ENCODE data around the gene HUS1.
"Not testable (repeated sequence)": the region's sequence is repeated elsewhere in the genome, so short reads cannot be mapped to it uniquely, and the experiment has no call there.

Gene HUS1

DNA sequence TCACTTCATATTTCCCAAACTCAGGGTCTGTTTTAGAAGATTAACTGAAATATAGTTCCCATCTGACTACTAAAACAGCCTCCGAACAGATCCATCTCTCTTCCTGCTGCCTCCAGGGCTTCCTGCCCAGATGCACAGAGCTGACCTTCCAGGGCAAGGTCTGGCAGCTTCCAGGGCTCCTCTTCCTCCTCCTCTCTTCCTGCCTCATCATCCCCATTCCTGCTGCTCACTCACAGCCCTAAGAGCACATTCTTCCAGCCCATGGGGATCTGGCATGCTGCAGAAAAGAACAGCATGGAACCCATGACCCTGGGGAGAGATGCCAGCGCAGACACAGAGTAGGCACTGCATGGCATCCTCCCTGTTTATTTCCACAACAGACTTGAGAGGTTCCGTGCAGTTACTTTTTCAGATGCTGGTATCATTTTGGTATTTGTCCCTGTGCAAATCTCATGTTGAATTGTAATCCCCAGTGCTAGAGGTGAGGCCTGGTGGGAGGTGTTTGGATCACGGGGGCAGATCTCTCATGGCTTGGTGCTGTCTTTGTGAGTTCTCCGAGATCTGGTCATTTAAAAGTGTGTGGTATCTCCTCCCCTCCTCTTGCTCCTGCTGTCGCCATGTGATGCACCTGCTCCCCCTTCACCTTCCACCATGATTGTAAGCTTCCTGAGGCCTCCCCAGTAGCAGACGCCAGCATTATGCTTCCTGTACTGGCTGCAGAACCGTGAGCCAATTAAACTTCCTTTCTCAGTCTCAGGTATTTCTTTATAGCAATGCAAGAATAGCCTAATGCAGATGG is 35.5 kb downstream of the HUS1 start:
- no peak for DNase-seq

DNA sequence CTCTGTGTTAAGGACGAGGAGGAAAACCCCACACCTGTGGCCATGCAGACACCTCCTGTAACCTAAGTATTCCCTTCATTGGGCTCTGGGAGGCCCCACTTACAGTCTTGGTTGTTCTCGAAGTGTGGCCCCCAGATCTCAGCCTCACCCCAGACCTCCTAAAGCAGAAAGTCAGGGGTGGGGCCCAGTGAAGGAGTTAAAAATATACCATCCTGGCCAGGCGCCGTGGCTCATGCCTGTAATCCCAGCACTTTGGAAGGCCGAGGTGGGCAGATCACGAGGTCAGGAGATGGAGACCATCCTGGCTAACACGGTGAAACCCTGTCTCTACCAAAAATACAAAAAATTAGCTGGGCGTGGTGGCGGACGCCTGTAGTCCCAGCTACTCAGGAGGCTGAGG is 36.8 kb downstream of the HUS1 start:
- not testable (repeated sequence) for DNase-seq

DNA sequence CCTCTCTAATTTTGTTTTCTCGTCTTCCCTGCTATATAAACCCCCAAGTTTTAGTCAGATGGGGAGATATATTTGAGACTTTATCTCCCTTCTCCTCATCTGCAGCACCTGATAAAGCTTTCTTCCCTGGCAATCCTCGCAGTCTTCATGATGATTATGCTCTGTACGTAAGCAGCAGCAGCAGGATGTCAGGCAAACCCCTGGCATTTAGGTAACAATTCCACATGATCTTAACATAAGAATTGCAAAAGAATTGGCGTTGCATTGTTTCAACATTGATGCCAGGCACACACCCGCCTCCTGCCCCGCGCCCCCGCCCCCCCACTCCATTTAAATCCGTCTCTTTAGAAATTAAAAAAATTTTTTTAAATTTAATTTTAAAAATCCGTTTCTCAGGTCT is 37.3 kb downstream of the HUS1 start:
- DNase-seq, result no peak

DNA sequence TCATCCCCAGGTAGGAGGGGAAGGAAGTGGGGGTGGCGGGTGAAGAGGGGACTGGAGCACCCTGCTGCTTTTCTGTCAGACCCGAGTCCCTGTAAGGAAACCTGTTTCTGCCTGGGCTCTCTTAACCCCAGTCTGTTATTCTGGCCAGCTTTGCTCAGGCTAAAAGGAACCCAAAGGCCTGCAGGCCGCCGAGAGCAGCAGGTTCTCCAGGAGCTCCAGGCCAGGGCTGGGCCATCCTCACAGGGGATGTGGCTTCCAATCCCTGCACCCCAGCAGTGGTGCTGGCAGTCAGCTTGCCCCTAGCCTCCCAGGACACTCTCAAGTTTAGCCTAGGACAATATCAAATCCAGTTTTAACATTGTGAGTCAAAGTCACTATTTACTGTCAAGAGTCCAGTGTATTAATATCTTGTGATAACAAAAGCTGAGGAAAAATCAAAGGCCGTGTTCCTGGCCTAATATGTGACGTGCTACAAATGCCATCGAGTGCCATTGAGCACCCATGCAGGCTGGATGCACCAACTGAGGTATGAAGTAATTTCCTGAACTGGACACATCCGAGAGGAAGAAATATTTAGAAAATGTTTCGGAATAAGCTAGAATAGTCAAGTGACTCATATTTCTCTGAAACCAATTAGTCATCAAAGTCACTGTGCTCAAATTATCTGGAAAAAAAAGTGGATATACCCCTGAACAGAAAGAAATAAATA is 38.1 kb downstream of the HUS1 start:
- no peak for DNase-seq

DNA sequence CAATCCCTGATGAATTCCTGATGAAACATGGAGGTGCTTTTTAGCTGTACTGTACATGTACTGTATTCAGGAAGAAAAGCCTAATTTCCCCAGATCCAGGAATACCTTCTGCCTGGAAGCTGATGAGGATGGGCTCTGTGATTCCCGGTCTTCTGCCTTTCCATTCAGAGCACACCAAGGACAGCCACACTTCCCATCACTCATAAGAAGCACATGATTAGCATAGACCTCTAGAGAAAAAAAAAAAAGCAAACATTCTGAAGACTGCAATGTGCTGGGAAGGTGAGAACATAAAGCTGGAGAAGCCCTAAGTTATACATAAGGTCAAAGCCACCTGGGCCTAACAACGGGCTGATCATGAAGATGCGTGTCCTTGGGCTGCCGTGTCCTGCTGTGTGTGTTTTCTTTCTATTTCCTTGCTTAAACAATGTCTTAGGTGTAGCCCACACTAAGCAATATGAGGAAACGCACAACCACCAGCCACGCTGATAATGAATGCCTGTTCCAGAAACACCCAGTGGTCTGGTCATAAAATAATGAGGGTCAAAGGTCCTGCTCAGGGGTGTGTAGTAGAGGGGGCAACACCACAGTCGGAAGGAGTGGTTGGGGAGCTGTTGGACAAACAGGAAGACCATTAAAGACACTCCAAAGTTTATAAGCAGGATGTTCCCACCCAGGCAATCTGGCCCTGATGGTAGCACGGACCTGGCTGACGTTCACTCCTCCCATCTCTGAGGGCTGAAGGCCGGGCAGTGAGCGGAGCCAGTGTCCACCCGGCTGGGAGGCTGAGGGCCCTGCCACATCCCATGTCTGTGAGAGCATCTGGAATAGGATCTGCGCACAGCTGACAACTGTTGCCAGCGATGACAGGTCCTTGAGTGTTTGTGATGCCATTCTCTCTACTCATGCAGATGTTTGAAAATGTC is 39.1 kb downstream of the HUS1 start:
- no peak for DNase-seq

DNA sequence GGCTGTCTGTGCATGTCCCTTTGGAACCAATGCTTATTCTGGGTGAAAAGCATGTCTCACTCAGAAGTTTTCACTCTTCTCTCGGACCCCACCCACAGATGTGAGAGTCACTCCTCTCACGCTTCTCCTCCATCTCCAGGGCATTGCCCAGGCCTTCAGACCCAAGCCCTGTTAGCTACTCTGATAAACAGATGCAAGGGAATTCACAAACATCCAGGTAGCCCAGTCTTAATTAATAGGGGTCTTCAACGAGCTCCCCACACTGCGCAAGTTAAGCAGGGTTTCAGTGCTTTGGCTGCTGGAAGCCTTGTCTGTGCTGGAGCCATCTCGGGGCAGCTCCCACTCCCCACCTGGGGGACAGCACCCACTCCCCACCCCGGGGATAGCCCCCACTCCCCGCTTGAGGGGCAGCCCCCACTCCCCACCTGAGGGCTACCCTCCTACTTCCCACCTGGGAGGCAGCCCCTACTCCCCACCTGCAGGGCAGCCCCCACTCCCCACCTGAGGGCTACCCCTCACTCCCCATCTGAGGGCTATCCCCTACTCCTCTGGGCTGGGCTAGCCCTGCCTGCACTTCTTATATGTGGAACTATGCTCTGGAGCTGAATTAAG is 39.9 kb downstream of the HUS1 start:
- DNase-seq, result no peak

DNA sequence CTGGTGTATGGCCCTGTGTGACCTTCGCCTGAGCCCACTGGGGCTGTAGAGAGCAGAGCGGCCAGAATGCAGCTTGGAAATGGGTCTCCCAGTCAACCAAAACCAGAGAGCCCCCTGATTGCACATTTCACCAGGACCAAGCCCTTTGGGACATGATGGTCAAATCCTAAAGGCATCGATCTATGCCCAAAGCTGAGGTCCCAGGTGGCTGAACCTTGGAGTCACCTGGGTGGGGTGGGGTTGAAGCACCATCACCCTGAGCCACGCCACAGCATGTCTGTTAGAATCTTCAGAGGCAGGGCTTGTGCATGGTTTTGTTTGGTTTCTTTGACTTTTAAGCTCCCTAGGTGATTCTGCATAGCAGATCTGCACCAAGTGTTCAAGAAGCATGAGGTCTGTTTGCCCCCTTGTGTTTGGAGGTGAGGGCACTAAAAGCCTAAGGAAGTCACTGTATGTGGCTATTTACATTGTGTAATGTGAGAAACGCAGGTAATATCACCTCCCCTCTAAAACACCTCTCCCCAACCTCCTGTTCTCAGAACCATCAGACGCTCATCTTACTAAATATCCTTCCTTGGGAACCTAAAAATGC is 40.7 kb downstream of the HUS1 start:
- peak in 1 of 5 experiments; percentile 41 for DNase-seq

DNA sequence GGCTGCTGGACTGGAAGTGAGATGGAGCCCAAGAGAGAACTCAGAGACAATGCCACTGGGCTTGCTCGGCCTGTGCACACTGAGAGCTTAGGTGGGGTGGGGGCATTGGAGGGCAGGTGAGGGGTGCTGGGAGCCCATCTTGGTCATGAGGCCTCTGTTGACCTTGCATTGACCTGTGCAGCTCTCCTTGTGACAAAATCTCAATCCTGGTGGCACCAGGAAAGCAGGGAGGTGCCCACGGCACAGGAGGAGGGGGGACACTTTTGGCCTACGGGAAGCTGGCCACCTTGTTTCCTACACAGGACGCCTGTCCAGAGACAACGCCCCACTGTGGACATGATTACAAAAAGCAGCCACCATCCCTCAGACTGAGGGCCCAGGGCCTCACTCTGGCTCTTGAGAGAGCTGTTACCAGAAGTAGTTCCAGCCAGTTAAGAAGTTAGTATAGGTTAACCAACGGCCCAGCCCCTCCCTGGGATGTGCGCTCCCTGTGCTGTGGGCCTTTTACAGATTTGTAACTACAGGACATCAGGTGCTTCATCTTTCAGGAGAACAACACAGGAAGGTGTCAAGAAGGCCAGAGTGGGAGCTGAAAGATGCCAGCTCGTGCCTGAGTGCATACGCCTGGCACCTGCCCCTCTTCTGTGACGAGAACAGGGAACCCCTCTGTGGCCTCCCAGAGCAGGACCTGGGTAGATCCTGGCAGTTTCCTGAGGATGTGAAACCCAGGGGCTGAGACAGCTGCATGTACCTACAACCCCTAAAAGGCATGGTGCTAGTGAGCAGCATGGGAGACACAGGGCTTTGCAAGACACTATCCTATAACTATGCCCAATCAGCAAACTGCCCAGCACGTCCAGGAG is 41.5 kb downstream of the HUS1 start:
- DNase-seq, result no peak

DNA sequence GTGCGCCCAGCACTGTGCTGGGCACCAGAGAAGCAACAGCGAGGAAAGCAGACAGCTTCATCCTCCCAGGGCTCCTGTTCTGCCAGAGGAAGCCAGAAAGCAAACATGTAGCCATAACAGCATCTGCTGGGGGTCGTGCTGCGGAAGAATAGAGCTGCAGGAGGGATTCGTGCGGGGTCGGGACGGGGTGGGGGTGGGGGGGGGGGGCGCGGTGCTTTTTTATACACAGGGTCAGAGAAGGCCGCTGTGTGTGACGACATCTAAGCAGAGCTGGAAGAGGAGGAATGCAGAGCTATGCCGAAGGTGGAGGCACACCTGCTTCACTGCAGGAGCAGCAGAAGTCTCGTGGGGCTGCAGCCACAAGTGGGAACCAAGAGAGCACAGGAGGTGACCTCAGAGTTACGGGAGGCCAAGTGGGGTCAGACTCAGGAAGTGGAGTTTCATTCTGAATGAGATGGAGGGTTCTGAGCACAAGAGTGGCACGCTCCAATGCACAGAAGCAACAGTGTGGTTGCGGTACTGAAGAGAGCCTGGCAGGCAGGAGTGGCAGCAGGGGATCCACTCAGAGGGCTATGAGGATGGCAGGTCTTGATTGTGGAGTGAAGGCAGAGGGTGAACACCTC is 42.2 kb downstream of the HUS1 start:
- peak in 1 of 5 experiments; percentile 86 for DNase-seq

DNA sequence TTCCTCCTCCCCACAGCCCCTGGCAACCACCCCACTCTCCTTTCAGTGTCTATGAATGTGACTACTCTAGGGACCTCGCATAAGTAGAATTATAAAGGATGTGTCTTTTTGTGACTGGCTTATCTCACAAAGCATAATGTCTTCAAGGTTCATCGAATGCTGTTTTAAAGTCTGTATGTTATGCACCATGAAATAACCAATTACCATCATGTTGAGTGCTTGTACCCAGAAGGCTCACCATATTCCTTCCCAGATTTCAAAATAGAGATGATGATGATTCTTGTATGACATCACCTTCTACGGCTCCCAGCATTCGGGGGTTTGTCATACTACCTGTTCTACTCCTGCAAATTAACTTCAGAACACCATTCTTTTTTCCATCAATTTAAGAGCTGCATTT is 43.1 kb downstream of the HUS1 start:
- no peak for DNase-seq

DNA sequence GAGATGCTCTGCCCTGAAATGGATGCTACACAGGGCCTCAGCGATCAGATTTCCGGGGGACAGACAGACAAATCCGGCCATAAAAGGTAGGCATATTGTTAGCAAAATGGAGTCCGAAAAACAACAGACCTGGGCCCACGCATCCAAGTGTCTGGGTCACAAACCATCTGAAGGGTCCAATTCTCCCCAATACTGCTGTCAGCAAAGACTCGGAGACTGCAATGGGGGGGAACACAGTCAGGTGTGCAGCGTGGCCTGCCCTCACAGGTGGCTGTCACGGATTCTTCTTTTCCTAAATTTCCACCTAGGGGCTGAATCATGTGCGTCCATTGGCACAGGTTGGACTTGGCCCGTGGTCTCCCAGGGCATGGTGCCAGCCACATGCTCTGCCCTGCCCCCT is 44.1 kb downstream of the HUS1 start:
- no peak for DNase-seq

DNA sequence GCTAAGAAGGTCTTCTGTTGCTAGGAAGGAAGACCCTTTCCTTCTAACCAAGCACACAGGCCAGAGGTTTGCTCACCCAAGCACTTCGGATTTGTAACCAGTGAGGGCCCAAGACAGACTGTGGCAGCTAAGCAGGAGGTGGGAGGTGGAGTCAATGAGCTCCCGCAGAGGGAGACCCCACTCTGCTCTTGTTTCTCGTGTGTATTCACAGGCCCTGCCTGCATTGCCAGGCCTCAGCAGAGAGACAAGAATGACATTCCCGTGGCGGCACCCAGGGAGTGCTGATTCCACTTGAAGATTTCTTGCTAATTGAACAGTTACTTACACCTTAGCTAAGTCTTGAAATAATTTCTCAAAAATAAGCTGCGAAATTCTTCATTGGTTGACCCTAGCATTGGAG is 44.6 kb downstream of the HUS1 start:
- no peak for DNase-seq

DNA sequence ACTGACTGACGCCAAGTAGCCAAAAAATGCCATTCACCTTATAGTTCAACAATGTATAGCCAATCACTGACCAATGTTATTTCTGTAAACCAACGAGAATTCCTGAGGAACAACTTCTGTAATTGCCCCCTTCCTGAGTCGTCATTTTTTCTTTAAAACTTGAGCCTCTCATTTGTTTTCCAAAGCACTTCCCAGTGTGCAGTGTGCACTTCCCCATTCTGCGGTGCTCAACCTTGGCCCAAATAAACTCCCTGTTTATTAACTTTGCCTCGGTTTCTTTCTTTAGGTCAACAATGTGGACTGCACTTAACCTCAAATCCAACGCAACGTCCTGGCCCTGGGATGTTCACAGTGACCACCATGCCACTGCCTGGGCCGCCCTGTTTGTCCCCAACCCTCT is 46.2 kb downstream of the HUS1 start:
- no peak for DNase-seq

DNA sequence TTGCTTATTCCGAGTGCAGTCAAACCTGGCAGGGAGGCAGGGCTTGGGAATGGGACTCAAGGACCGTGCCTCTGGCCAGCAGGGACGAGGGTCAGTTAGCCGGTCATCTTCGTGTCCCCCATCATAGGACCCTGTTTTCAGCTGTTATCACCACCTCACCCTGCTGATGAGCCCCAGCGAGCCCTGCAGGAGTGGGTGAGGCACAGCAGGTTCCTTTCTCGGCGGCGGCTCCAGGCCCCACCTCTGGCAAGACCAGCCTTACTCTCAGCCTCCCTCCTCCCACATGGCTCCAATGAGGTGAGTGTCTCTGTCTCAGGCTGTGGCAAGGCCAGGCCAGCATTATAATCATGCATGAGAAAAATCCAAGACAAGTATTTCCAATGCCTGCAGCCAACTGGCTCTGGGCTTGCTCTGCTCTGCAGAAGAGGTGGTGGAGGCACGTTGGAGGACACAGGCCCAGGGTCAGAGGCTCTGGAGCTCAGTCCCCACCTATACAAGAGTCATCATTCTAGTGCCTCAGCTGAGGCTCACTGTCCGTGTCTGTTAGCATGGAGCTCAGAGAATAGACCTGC is 46.9 kb downstream of the HUS1 start:
- DNase-seq, result no peak

DNA sequence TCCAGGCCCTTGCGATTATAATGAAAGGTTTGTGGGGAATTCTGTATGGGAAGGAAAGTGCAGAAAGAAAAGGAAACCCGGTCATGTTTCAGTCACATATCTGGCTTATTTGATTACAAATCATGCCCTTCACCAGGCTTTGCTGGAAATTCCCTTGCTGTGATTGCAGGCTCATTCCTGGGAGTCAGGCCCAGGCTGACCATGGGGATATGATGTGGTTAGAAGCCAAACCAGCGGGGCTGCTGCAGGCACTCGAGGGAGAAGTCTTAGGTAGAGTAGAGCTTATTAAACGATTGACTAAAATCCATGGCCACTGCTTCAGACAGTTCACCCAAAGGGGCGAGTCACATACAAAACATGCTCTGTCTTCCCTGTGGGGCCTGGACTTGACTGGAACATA is 47.4 kb downstream of the HUS1 start:
- DNase-seq, result no peak

DNA sequence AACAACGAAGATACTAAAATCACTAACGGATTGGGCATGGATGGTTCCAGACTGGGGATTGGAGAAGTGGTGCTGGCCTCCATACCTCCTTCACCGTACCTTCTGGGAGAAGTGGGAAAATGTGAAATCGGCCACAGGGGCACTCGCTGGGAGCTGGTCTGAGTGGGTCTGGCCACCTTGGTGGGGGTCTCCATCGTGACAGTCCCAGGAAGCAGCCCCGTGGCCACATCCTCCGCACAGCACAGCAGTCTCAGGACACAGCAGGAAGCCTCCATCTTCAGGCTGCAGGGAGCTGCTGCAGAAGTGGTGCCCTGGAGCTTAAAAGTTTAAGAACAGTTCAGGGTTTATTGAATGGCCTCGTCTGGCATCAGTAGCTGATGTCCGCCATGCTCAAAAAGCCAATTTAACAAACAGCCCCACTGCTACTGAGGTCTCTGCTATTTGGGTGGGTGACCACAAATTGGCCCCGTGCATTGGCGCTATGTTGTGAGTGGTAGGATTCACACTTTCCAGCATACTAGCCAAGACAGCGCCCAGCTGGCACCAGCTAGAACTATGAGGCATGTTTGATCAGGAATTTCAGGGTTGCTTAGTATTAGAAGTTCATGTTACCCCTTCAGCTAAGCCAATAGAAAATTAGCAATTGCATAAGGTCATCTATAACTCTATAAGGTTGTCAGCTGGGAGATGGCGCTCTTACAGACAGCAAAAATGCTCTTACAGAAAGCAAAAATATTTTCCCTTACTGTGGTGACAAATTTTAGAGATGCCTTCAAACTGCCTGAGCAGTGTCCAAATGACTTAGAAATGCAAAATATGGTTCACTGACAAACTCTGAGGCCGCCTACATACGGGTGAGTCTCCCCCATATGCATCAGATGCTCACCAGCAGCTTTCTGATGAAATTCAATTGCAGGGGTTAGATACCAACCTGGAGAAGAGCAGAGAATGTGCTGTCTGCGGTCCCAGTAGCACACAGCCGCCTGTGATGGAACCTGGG is 48.1 kb downstream of the HUS1 start:
- DNase-seq, result no peak

DNA sequence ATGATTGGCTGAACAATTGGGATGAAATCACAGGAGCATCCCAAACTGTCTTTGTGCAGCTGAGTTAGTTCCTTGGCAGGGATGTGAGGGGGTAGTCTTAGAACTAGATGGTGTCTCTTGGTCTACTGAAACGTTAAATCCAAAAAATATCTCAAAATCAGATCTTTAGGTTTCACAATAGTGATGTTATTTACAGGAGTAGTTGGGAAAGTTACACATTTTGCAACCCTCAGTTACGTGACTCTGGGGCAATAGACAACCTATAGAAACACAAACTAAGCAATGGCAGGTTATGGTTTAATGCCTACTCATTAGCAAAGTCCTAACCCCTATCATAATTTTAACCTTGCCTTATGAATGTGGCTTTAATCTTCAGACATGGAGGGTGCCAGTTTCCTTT is 55.1 kb downstream of the HUS1 start:
- DNase-seq, result no peak

DNA sequence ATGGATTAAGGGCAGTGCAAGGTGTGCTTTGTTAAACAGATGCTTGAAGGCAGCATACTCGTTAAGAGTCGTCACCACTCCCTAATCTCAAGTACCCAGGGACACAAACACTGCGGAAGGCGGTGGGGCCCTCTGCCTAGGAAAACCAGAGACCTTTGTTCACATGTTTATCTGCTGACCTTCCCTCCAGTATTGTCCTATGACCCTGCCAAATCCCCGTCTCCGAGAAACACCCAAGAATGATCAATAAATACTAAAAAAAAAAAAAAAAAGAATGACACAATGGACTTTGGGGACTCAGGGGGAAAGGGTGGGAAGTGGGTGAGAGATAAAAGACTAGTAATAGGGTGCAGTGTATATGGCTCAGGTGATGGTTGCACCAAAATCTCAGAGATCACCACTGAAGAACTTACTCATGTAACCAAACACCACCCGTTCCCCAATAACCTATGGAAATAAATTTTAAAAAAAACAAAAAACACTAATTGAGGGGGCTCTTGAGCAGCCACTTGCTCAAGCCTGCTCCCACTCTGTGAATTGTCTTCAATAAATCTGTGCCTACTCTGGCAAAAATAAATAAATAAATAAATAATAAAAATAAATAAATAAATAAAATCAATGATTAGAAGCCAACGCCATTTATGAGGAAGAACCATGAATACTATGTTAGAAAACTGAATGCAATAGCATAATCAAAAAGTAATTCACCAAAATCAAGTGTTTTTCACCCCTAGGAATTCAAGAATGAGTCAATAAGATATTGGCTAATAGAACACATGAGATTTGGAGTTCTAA is 56.1 kb downstream of the HUS1 start:
- not testable (repeated sequence) for DNase-seq

All from T-helper 2 cell (primary cell).